ENCODE results near the gene SYTL3.

The SYTL3 gene

GRCh38 chr6:158761746-158762145, 111.9 kb downstream of the SYTL3 start:
- no peak for DNase-seq (ENCODE audit: low spot score)

- DNase-seq (ENCODE audit: low spot score): no peak
These were observed 113.1 kb downstream of the SYTL3 start for GRCh38 chr6:158762787-158763433.

DNA sequence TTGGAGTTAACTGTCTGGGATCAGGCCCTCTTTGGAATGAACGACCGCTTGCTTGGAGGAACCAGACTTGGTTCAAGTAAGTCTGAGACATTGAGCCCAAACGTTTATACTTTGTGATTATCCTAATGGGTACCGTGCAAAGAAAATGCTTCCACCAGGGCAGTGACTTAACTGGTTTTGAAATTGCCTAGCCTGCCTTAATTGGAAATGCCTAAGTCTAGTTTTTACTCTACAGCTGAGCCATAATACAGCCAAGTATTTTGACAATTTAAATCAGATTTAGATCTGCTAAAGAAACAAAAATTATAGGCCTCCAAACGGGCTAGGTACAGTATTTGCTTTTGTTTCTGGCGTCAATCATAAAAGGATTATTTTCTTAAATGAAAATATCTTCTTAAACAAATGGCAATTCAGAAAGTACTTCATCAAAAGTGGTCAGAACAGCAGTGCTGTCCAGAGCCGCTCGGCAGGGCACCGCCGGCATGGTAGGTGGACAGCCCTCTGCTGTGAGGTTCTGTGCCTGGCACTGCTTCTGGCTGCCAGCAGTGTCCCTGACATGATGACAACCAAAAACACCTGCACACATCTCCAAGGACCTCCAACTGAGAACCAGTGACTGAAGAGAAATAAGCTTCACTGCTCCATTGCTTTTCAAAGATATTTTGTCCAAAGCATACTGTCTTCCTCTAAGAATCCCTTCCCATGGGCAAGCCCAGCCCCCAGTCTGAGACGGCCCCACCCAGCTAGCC, 113.8 kb downstream of the SYTL3 start:
- no peak for DNase-seq (ENCODE audit: low spot score)

DNA sequence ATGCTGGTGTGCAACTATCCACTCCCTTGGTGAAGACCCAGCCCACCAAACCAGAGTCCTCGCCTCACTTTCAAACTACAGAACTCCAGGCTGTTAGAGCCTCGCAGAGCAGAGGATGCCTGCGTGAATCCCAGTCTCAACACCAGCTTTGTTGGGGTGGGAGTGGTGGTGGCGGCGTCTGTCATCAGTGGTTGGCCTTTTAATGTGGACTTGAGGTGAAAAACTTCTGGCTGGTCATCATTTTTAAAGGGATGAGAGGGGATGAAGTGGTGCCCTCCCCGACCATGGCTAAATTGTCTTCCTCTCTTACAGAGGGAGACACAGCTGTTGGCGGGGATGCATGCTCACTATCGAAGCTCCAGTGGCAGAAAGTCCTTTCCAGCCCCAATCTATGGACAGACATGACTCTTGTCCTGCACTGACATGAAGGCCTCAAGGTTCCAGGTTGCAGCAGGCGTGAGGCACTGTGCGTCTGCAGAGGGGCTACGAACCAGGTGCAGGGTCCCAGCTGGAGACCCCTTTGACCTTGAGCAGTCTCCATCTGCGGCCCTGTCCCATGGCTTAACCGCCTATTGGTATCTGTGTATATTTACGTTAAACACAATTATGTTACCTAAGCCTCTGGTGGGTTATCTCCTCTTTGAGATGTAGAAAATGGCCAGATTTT, 114.5 kb downstream of the SYTL3 start:
- DNase-seq (ENCODE audit: low spot score): no peak

GRCh38 chr6:158764926-158765325, 115.1 kb downstream of the SYTL3 start:
- DNase-seq (ENCODE audit: low spot score): no peak

DNA sequence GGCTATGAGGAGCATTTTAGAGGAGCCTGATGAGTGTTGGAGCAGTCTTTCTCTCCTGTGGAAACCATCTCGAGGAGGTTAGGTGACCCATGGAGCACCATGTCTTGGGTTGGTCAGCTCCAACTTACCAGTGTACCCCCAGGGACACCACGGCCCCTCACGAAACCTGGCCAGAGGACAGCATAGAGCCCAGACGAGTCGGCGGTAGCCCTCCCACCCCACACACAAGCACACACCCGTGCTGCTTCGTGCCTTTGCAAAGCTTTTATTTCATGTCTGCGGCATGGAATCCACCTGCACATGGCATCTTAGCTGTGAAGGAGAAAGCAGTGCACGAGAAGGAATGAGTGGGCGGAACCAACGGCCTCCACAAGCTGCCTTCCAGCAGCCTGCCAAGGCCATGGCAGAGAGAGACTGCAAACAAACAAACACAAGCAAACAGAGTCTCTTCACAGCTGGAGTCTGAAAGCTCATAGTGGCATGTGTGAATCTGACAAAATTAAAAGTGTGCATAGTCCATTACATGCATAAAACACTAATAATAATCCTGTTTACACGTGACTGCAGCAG, 115.7 kb downstream of the SYTL3 start:
- DNase-seq (ENCODE audit: low spot score): no peak

- no peak for DNase-seq (ENCODE audit: low spot score)
These were observed 117.0 kb downstream of the SYTL3 start for GRCh38 chr6:158766621-158767455.

- no peak for DNase-seq (ENCODE audit: low spot score)
These were observed 117.9 kb downstream of the SYTL3 start for GRCh38 chr6:158767709-158768108.

DNA sequence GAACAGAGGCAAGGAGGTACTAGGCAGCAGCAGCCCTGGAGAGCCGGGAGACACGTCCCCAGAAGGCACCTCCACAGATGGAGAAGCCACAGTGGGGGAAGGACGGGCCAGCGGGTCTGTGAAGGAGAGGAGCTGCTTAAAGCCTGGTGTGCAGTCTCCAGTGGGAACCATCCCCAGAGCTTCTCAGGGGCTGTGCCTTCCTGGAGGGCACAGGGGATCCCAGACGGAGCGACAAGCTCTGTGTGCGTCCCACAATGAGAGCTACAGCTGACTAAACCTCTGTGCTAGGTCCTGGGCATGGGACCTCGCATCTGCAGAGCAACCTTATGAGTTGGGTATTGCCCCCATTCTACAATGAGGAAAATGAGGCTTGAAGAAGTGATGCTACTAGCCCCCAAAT, 118.6 kb downstream of the SYTL3 start:
- no peak for DNase-seq (ENCODE audit: low spot score)

GRCh38 chr6:158769234-158769770, 119.4 kb downstream of the SYTL3 start:
- DNase-seq (ENCODE audit: low spot score): no peak

DNA sequence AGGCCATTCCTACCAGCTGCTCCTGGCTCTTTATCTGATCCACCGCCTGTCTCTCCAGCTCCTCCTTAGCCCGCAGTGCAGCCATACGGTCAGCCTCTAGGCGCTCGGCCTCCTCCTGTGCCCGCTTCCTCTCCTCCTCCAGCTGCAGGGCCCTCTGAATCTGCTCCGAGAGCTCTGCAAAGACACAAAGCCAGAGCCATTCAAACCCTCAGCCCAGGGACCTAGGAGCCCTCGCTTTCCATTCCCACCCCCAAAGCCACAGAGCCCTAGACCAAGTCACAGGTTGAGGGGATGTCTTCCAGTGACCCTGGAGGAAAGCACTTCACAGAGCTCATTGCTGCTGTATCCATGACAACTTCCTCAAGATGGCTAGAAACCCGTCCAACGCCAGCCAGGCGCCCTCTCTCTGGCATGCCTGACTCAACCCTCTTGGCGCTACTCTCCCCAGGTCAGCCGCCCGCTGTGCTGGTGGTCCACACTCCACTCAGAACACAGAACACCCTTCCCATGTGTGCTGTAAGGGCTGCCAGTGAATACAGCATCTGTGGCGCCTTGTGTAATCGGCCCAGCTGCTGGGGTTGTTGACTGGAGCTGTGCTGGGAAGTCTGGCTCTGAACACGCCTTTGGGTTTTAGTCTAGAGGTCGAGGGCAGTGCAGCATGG, 120.0 kb downstream of the SYTL3 start:
- DNase-seq (ENCODE audit: low spot score): no peak

GRCh38 chr6:158770533-158771330, 120.9 kb downstream of the SYTL3 start:
- no peak for DNase-seq (ENCODE audit: low spot score)

DNA sequence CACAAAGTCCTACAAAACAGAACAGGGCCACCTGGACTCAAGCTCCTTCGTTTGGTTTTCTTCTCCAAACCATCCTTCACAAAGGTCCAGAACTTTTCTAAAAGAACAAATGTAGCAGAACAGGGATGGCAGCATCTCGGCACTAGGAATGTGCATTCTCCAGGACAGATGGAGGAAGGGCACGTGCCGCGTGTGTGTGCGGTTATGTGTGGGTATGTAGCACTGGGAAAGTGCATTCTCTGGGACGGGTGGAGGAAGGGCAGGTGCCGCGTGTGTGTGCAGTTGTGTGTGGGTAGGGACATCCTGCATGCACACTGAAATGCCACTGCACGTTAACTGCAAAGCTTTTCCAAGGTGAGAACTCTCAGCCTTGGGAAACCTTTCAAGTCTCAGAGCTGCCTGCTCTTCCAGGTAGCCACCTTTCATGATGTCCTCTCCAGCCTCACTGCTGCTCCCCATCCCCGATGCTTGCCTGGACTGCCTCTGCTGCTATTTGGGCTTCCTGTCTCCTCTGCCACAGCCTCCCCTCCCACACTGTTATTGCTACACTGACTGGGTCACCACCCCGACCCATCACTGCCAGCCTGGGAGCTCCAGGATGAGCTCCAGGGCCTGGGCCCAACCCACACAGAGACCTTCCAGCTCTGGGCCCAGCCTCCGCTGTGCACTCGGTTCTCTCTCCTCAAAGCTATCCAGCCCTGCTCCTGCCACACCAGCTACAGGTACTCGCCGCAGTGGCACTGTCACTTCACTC, 121.7 kb downstream of the SYTL3 start:
- no peak for DNase-seq (ENCODE audit: low spot score)

GRCh38 chr6:158772172-158772571, 122.3 kb downstream of the SYTL3 start:
- DNase-seq (ENCODE audit: low spot score): no peak

DNA sequence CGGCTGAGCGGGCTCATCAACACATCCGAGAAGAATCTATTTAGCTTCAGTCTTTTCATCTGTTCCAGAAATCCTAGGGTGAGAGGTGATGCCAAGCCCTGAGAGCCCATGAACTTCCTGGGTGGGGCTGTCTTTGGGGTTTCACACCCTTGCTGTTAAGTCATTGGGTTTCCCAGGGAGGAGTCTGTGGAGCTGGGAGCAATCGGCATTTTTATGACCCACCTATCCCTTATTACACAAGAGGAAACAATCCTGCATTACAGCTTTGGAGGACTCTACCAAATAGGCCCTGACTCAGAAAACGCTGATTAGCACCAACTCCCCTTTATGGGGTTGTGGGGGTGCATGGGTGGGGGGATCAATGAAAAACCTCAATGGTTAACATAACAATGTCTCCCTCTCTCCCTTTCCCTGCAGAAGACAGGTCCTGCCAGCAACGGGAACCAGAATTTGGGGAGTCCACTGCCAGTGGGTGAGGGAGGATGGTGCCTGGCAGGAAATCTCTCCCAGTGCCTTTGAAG, 123.1 kb downstream of the SYTL3 start:
- no peak for DNase-seq (ENCODE audit: low spot score)

DNA sequence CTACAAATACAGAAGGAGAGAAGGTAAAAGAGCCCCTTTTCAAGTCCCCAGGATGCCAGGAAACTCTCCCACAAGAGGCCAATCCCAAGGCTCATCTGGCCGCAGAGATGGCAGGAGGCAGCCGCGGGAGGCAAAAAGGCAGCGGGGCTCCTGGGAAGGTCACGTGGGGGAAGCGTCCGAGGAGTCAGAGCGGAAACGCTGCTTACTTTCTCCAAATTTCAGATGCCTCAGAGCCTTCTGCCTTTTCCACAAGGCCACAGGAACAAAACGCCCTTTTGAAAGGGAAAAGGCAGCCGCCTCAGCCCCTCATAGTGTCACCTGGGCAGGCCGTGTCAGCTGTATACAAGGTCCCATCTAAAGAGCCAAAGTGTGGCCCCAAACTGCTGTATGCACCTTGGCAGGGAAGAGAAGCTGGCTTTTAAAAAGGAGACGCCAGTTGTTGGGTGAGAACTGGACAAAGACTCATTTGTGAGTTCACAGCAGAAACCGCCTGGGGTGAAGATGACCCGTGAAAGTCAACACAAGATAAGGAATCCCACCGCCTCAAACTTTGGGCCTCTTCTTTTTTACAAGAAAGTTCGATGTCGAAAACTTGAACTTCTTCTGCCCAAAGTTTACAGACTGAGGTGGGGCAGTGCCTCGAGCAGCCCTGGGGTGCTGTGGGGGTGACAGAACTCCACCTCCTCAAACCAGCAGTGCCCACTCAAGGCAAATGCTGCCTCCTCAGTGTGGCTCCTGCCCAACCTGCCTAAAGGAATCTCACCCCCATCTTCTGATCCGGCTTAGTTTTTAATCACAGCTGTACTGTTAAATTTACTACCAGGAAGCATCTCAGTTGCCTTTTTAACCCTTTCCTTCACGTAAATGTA, 124.0 kb downstream of the SYTL3 start:
- DNase-seq (ENCODE audit: low spot score): no peak

GRCh38 chr6:158774717-158775449, 125.0 kb downstream of the SYTL3 start:
- DNase-seq (ENCODE audit: low spot score): no peak

- DNase-seq (ENCODE audit: low spot score): no peak
These were observed 126.0 kb downstream of the SYTL3 start for GRCh38 chr6:158775832-158776231.
